Measurements from ENCODE around the gene FER. TPM values are rescaled to one million over a fixed set of nuclear protein-coding genes. Genes with fewer than 3 reads are reported as not detected.

Gene FER
- total RNA-seq, 1 donor from 2014 or later = 30.7 TPM

DNA sequence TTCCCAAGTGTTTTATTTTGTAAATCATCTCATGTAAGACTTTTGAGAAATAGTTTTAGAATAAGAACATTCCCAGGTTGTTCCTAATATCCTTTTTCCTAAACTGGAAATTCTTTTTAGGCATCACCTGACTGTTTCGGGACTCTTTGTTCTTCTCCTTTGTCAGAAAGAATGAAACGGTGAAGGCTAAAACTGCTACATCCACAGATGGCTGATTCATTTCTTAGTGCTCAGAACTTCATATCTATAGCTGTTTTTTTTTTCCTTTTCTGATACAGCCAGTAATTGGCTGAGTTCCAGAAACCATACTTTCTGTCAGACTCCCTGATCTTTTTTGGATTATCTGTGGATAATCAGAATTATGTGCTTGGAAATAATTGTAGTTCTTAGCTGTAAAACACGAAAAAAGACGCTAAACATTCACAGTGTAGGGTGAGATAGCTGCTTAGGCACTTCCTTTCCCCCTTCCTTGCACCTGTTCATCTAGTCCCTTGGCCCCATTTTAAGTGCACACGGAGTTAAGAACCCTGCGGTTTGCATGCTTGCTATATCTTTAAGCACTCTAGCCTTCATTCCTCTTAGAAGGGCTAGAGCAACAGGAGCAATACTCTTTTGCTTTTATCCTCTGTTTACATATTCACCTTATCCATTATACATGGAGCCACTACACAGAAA, 378.2 kb downstream of the FER start:
- Mint-ChIP-seq H3K4me1 (ENCODE audit: unreplicated experiment) (no peaks in the 10 kb centered on the region), H3K36me3 (ENCODE audit: low read depth, unreplicated experiment) (peaks cover 8% of the 10 kb centered on the region), H3K27ac (ENCODE audit: unreplicated experiment) (no peak overlapping the region), H3K4me3 (ENCODE audit: unreplicated experiment) (no peak overlapping the region), H3K9me3 (ENCODE audit: unreplicated experiment) (peaks cover 6% of the 10 kb centered on the region), H3K27me3 (ENCODE audit: unreplicated experiment) (no peaks in the 10 kb centered on the region)
- no peak for DNase-seq (ENCODE audit: low spot score)
- TF ChIP-seq, protein P1, sequence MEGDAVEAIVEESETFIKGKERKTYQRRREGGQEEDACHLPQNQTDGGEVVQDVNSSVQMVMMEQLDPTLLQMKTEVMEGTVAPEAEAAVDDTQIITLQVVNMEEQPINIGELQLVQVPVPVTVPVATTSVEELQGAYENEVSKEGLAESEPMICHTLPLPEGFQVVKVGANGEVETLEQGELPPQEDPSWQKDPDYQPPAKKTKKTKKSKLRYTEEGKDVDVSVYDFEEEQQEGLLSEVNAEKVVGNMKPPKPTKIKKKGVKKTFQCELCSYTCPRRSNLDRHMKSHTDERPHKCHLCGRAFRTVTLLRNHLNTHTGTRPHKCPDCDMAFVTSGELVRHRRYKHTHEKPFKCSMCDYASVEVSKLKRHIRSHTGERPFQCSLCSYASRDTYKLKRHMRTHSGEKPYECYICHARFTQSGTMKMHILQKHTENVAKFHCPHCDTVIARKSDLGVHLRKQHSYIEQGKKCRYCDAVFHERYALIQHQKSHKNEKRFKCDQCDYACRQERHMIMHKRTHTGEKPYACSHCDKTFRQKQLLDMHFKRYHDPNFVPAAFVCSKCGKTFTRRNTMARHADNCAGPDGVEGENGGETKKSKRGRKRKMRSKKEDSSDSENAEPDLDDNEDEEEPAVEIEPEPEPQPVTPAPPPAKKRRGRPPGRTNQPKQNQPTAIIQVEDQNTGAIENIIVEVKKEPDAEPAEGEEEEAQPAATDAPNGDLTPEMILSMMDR (IDR thresholded peaks at IDR 0.05; ENCODE audit: unreplicated experiment) = no peak

DNA sequence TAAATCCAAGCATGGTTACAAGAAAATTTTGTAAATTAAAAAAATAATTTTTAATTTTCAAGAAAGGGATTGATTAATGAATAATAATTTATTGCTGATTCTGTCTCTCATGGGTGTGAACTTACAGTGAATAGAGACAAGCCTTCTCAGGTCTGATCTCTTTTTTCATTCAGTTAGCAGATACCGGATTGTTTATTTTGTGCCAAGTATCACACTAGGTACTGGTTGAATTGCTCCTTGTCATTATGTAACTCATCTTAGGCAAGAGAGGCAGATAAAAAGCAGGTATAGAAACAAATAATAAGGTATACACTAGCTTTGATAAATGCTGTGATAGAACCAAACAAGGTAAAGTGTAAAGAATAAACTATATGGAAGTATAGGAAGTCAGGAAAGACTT, 378.8 kb downstream of the FER start:
- Mint-ChIP-seq H3K4me3 (ENCODE audit: unreplicated experiment) (no peak overlapping the region), H3K9me3 (ENCODE audit: unreplicated experiment) (no peaks in the 10 kb centered on the region), H3K27me3 (ENCODE audit: unreplicated experiment) (no peaks in the 10 kb centered on the region), H3K36me3 (ENCODE audit: low read depth, unreplicated experiment) (peaks cover 4% of the 10 kb centered on the region), H3K4me1 (ENCODE audit: unreplicated experiment) (no peaks in the 10 kb centered on the region), H3K27ac (ENCODE audit: unreplicated experiment) (no peak overlapping the region)
- DNase-seq (ENCODE audit: low spot score) = no peak
- TF ChIP-seq, protein P1 (IDR thresholded peaks at IDR 0.05; ENCODE audit: unreplicated experiment) = no peak

DNA sequence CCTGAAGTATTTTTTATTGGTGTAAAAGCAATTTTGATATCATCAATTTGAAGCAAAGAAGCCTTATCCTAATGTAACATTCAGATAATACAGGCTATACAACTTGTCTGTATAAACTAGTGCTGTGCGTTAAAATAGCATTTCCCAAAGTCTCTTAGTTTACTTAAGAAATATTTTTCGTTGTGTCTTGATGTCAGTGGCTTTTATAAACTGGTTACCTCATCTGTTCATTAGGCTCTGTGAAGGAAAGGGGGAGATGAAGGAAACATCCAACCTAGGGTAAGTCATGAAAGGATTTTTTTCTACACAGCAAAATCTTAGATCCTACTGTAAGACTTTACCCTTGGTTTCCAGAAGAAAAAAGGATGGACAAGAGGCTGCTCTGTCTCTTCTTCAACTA, 389.2 kb downstream of the FER start:
- Mint-ChIP-seq H3K4me1 (ENCODE audit: unreplicated experiment) (no peaks in the 10 kb centered on the region), H3K36me3 (ENCODE audit: low read depth, unreplicated experiment) (no peaks in the 10 kb centered on the region), H3K27me3 (ENCODE audit: unreplicated experiment) (no peaks in the 10 kb centered on the region), H3K9me3 (ENCODE audit: unreplicated experiment) (no peaks in the 10 kb centered on the region), H3K27ac (ENCODE audit: unreplicated experiment) (no peak overlapping the region), H3K4me3 (ENCODE audit: unreplicated experiment) (no peak overlapping the region)
- TF ChIP-seq, protein P1 (IDR thresholded peaks at IDR 0.05; ENCODE audit: unreplicated experiment) = no peak
- DNase-seq (ENCODE audit: low spot score) = no peak

DNA sequence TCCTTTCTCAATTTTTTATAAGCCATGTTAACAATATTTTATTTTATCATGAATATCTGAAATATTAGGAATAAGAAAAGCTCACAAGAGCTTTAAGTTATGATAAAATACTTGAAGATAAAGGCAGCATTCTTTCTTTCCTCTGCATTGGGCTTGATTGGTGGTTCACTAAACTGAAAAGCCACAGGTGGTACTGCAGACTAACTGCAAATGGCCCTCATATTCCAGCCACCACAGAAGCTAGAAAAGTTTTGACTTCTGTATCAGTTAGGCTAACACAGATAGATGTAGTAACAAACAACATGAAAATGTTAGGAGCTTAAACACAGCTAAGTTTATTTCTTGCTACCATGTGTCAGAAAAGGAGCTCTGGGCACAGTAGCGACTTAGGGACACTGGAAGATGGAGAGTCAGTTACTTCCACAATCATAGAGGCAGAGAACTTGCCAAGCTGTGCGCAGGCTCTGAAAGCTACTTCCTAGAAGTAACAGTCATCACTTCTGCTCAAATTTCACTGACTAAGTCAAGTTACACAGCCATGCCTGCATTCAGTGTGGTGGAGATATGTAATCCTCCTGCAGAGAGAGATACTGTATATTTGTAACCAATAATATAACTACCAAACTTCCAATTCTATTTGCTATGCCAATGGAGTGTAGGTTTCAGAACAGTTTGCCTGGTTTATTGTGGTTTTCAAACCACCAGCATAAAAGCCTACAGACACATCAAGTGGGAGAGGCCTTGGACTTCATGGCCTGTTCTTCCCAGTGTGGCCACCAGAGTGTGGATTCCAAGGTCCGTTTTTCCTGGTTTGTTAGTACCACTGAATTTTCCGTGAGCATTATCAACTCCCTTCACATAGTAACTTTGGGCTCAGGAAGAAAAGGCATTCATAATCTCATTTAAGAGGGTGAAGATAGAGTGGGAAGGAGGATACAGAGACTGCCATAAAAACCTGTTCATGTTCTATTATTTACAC, 393.8 kb downstream of the FER start:
- DNase-seq (ENCODE audit: low spot score) = no peak
- Mint-ChIP-seq H3K27me3 (ENCODE audit: unreplicated experiment) (no peaks in the 10 kb centered on the region), H3K27ac (ENCODE audit: unreplicated experiment) (no peak overlapping the region), H3K4me3 (ENCODE audit: unreplicated experiment) (no peak overlapping the region), H3K9me3 (ENCODE audit: unreplicated experiment) (no peaks in the 10 kb centered on the region), H3K4me1 (ENCODE audit: unreplicated experiment) (no peaks in the 10 kb centered on the region), H3K36me3 (ENCODE audit: low read depth, unreplicated experiment) (no peaks in the 10 kb centered on the region)
- TF ChIP-seq, protein P1 (IDR thresholded peaks at IDR 0.05; ENCODE audit: unreplicated experiment) = peak; percentile 23

DNA sequence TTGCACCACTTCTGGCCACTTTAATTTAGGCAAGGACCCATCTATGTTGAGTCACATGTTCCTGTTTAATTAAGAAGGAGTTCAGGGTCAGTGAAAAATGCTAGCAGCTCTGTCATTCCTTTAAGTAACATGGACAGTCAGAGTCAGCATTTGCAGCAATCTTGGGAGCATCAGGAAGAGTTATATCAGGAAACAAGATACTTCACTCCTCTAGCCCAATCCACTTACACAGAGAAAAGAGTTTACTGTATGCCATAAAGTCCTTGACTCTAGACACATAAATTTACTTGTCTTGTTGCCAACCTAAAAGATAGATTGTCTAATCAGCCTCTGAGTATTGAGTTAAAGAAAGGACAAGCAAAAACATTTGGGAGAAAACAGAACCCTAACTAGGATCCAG, 395.3 kb downstream of the FER start:
- no peak overlapping the region for H3K27ac Mint-ChIP-seq (ENCODE audit: unreplicated experiment)
- no peaks in the 10 kb centered on the region for H3K27me3 Mint-ChIP-seq (ENCODE audit: unreplicated experiment)
- TF ChIP-seq, protein P1 (IDR thresholded peaks at IDR 0.05; ENCODE audit: unreplicated experiment) = no peak
- no peak overlapping the region for H3K4me3 Mint-ChIP-seq (ENCODE audit: unreplicated experiment)
- DNase-seq (ENCODE audit: low spot score) = no peak
- no peaks in the 10 kb centered on the region for H3K36me3 Mint-ChIP-seq (ENCODE audit: low read depth, unreplicated experiment)
- H3K9me3 Mint-ChIP-seq (ENCODE audit: unreplicated experiment) = no peaks in the 10 kb centered on the region
- H3K4me1 Mint-ChIP-seq (ENCODE audit: unreplicated experiment) = no peaks in the 10 kb centered on the region
